Thyroid gland (tissue), 4 donors: ENCODE data around the gene TAOK3.

ENCODE experiments used
- CTCF ChIP-seq, 6 experiments: fragments of 200-600 bp in 3 of 6; fragments of 450-650 bp in 3 of 6; sonication (generic) in 3 of 6; IDR thresholded peaks; one replicate each; pipeline ENCODE4 v1.5.1; 2016 to 2019; ENCODE audit warnings: antibody characterized with exemption in 6 of 6, mild to moderate bottlenecking in 2 of 6, inconsistent platforms in 1 of 6, moderate library complexity in 1 of 6
- POLR2A ChIP-seq, 2 donors: fragments of 450-650 bp; IDR thresholded peaks; one replicate each; pipeline ENCODE4 v1.6.1; 2017; ENCODE audit warnings: antibody characterized with exemption in 2 of 2, mild to moderate bottlenecking in 2 of 2, moderate library complexity in 1 of 2

DNA sequence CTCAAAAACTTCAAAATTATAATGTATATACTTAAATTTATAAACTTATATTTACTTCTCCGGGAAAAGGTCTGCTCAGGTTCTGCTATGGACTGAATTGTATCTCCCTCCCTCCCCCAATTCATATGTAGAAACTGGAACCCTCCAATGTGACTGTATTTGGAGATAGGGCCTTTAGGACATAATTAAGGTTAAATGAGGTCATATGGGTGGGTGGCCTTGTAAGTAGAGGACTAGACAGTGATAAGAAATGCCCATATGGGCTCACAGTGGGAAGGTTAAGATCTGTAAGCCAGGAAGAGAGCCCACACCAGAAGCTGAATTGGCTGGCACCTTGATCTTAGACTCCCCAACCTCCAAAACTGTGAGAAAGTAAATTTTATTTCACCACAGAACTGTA is 84.5 kb downstream of the TAOK3 start:
- no peak for TF ChIP-seq CTCF (IDR thresholded peaks at IDR 0.05)
- no peak for TF ChIP-seq POLR2A (IDR thresholded peaks at IDR 0.05)
